Retinal pigment epithelial cell (primary cell): Measurements from ENCODE around the gene CNTN6.

Experiments used
- DNase-seq: peaks from one replicate; pipeline ENCODE4 v3.0.0-alpha.2; 2010; ENCODE audit warnings: low read depth
- H3K4me3 ChIP-seq: 2 replicates; pipeline ENCODE4 v1.5.1; 2011; ENCODE audit warnings: mild to moderate bottlenecking, low read length, control low read depth, moderate library complexity
- CTCF ChIP-seq: conservative IDR thresholded peaks from 2 replicates; pipeline ENCODE4 v1.5.1; 2011; ENCODE audit warnings: low read depth, low read length, control low read depth, inconsistent platforms

CNTN6 gene

GRCh38 chr3:1079662-1080061 lies 13.2 kb upstream of the CNTN6 start:
- H3K4me3 ChIP-seq, result no peak overlapping the region
- no peak for TF ChIP-seq CTCF
- no peak for DNase-seq

- peak; percentile 84 for TF ChIP-seq CTCF
- H3K4me3 ChIP-seq, result no peak overlapping the region
- no peak for DNase-seq
Observed at GRCh38 chr3:1082108-1082507, 10.7 kb upstream of the CNTN6 start.

- DNase-seq, result peak; percentile 90
- no peak overlapping the region for H3K4me3 ChIP-seq
Observed at GRCh38 chr3:1087066-1087560, 5.7 kb upstream of the CNTN6 start.

GRCh38 chr3:1088503-1088902 lies 4.3 kb upstream of the CNTN6 start:
- DNase-seq, result no peak
- TF ChIP-seq CTCF, result no peak
- no peak overlapping the region for H3K4me3 ChIP-seq

More at GRCh38 chr3:1087066-1087560, 5.7 kb upstream of the CNTN6 start:
- TF ChIP-seq CTCF, result peak; percentile 53

GRCh38 chr3:1091286-1091685 lies 1.5 kb upstream of the CNTN6 start:
- no peak for TF ChIP-seq CTCF
- H3K4me3 ChIP-seq, result no peak overlapping the region
- DNase-seq, result peak; percentile 23

GRCh38 chr3:1092061-1092460 lies 763 bp upstream of the CNTN6 start:
- no peak for TF ChIP-seq CTCF
- no peak overlapping the region for H3K4me3 ChIP-seq
- DNase-seq, result no peak

GRCh38 chr3:1093217-1093616 lies 393 bp downstream of the CNTN6 start:
- peak overlapping the region; percentile 37 for H3K4me3 ChIP-seq
- DNase-seq, result no peak
- TF ChIP-seq CTCF, result no peak
